B cell (primary cell): ENCODE data around the gene FEZ2. TPM values are rescaled to one million over a fixed set of nuclear protein-coding genes. Genes with fewer than 3 reads are reported as not detected.

Experiments used
- ATAC-seq: fragments of 200-7000 bp; cut with Tn5 transposase; one replicate; pipeline ENCODE4 v1.10.0; 2021; ENCODE audit warnings: low read depth, mild to moderate bottlenecking, moderate number of reproducible peaks, moderate library complexity
- CTCF ChIA-PET: fragments of 350-600 bp; sonication (Branson Sonifier 250); formaldehyde crosslinking; loops from one replicate; lab custom pipeline; 2021; ENCODE audit warnings: antibody characterized with exemption, inconsistent platforms; lab: Charles Lee
- POLR2A ChIA-PET: fragments of 350-600 bp; sonication (Branson Sonifier 250); formaldehyde crosslinking; loops from one replicate; lab custom pipeline; 2021; ENCODE audit warnings: antibody characterized with exemption; lab: Charles Lee
- DNase-seq: peaks from one replicate; pipeline ENCODE4 v3.0.0; 2013
- H2AFZ ChIP-seq: 2 replicates; pipeline ENCODE4 v1.6.1; 2012; ENCODE audit warnings: mild to moderate bottlenecking, low read depth, low read length; ENCODE audit not compliant: insufficient read depth, poor library complexity, severe bottlenecking
- H3K27ac ChIP-seq, 2 donors: 1 replicate in 1 of 2; 2 replicates in 1 of 2; pipeline ENCODE4 v1.5.1; 2012 to 2013; ENCODE audit warnings: low read length in 2 of 2, mild to moderate bottlenecking in 2 of 2, moderate library complexity in 1 of 2
- H3K27me3 ChIP-seq, 4 experiments: fragments of 200-600 bp in 1 of 4; sonication (generic) in 1 of 4; replicated peaks in 1 of 4; 1 replicate in 2 of 4; 2 replicates in 2 of 4; pipeline versions ENCODE4 v1.6.1 to v1.7.0; 2013 to 2016; ENCODE audit warnings: low read length in 3 of 4, mild to moderate bottlenecking in 2 of 4, mixed read lengths in 1 of 4, moderate library complexity in 1 of 4; ENCODE audit not compliant: insufficient read depth in 4 of 4, control insufficient read depth in 3 of 4; ENCODE audit errors: control extremely low read depth in 1 of 4
- H3K36me3 ChIP-seq, 2 experiments: replicated peaks in 1 of 2; 1 replicate in 1 of 2; 2 replicates in 1 of 2; pipeline versions ENCODE4 v1.6.1 to v1.7.1; 2013; ENCODE audit warnings: low read length in 1 of 2; ENCODE audit not compliant: insufficient read depth in 2 of 2, control insufficient read depth in 1 of 2; ENCODE audit errors: control extremely low read depth in 1 of 2, extremely low read depth in 1 of 2
- H3K4me1 ChIP-seq, 2 donors: fragments of 200-600 bp in 1 of 2; sonication (generic) in 1 of 2; 1 replicate in 1 of 2; 2 replicates in 1 of 2; pipeline versions ENCODE4 v1.5.1 to v1.6.1; 2013 to 2017; ENCODE audit warnings: low read length in 2 of 2; ENCODE audit not compliant: control insufficient read depth in 2 of 2, insufficient read depth in 2 of 2
- H3K4me2 ChIP-seq: replicated peaks from 2 replicates; pipeline ENCODE3; 2012; ENCODE audit warnings: mild to moderate bottlenecking, low read depth, low read length; ENCODE audit not compliant: poor library complexity, severe bottlenecking
- H3K4me3 ChIP-seq, 5 experiments: fragments of 200-600 bp in 1 of 5; sonication (generic) in 1 of 5; 1 replicate in 3 of 5; 2 replicates in 2 of 5; pipeline versions ENCODE4 v1.5.1 to v1.7.0; 2011 to 2016; ENCODE audit warnings: low read length in 4 of 5, mild to moderate bottlenecking in 4 of 5, low read depth in 2 of 5, control low read depth in 1 of 5, moderate library complexity in 1 of 5; ENCODE audit not compliant: insufficient read depth in 1 of 5; ENCODE audit errors: control extremely low read depth in 1 of 5, extremely low read depth in 1 of 5
- H3K79me2 ChIP-seq: fragments of 200-600 bp; sonication (generic); one replicate; pipeline ENCODE4 v1.6.0; 2016; ENCODE audit warnings: low read length; ENCODE audit not compliant: control insufficient read depth, insufficient read depth
- H3K9ac ChIP-seq: fragments of 200-600 bp; sonication (generic); 2 replicates; pipeline ENCODE4 v1.6.1; 2017; ENCODE audit warnings: mild to moderate bottlenecking, low read length, moderate library complexity
- H3K9me3 ChIP-seq, 3 donors: one replicate each; pipeline versions ENCODE4 v1.6.1 to v1.7.1; 2013; ENCODE audit warnings: low read length in 2 of 3; ENCODE audit not compliant: control insufficient read depth in 2 of 3, insufficient read depth in 1 of 3; ENCODE audit errors: control extremely low read depth in 1 of 3
- H4K20me1 ChIP-seq: 2 replicates; pipeline ENCODE4 v1.6.0; 2012; ENCODE audit warnings: mild to moderate bottlenecking, low read length; ENCODE audit not compliant: insufficient read depth, control insufficient read depth, poor library complexity, severe bottlenecking
- H3K27ac Mint-ChIP-seq: one replicate; pipeline ENCODE4 v1.8.0; 2021; ENCODE audit warnings: mixed read lengths
- H3K27me3 Mint-ChIP-seq: one replicate; pipeline ENCODE4 v1.8.0; 2021; ENCODE audit warnings: mixed read lengths
- H3K4me1 Mint-ChIP-seq: one replicate; pipeline ENCODE4 v1.8.0; 2021; ENCODE audit warnings: mixed read lengths
- H3K4me3 Mint-ChIP-seq: one replicate; pipeline ENCODE4 v1.8.0; 2021; ENCODE audit warnings: mixed read lengths
- H3K9me3 Mint-ChIP-seq: one replicate; pipeline ENCODE4 v1.8.0; 2022; ENCODE audit warnings: mixed read lengths; ENCODE audit not compliant: insufficient read depth
- EZH2 ChIP-seq: IDR thresholded peaks from 2 replicates; pipeline ENCODE4 v1.6.1; 2012; ENCODE audit warnings: borderline replicate concordance, low read depth, mild to moderate bottlenecking, moderate library complexity, low read length; ENCODE audit not compliant: insufficient read depth, poor library complexity, severe bottlenecking
- WGBS: methylation state at CpG from one replicate; pipeline ENCODE4 v1.1.5; 2013; ENCODE audit warnings: missing lambda C conversion rate; ENCODE audit not compliant: insufficient coverage; 5-methylcytosine and 5-hydroxymethylcytosine counted together
- intact Hi-C: fragments of 100-400 bp; cut with micrococcal nuclease; formaldehyde crosslinking; loops from one replicate; pipeline ENCODE4 v1.10.0; 2022
- polyA plus RNA-seq: library from polyadenylated mRNA; depleted of rRNA; stranded (reverse); fragments of >200 nt; gene quantifications from 2 replicates; pipeline ENCODE4 v1.2.3, GENCODE V29; 2012
- total RNA-seq, 2 donors: library from RNA; stranded (reverse); fragments of 120-200 nt in 1 of 2; gene quantifications; 1 replicate in 1 of 2; 2 replicates in 1 of 2; pipeline versions ENCODE4 v1.2.3 to v1.2.4, GENCODE V29; 2013 to 2022
- TF ChIP-seq, protein P1 (sequence below): fragments of 200-600 bp; IDR thresholded peaks from one replicate; pipeline ENCODE4 v1.8.0; 2022; ENCODE audit warnings: antibody characterized with exemption, mild to moderate bottlenecking

The FEZ2 gene
- total and polyA plus RNA-seq, 2 donors (not counting 1 experiment from before 2014, with no cell fraction given) = 6.2 to 32.7 TPM

DNA sequence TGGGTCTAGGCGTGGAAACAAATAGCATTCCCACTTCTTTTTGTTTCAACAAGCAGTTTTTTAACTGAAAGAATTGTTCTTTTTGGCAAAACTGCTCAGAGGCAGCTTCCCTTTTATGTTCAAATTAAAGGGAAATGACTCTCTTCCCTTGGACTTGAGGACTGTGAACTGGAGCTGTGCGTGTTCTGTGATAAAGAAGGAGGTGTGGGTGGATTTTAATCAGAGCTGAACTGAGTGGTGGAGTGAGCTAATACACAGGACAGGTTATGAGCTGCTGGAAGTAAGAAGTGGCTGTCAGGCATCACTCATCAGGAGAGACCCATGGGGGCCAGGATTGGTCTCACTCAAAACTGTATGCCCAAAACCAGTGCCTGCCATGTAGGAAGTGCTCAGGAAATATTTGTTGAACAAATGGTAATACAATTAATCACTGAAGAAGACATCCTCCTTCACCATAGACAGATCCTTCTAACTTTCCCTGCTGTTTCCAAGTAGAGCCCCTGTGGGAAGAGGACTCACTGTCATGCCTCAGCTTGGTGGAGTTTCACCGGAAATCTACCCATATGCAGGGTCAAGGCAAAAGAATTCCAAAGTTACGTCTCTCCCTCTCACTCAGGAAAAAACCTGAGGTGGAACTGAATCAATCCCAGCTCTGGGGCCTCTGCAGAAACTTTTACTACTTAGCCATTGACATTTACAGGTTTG lies 55.9 kb downstream of the FEZ2 start:
- no peaks in the 10 kb centered on the region for H3K9me3 Mint-ChIP-seq
- Histone ChIP-seq H3K27ac (no peak overlapping the region), H3K79me2 (no peaks in the 10 kb centered on the region), H3K4me3 (no peak overlapping the region), H3K27me3 (no peaks in the 10 kb centered on the region), H3K9ac (no peak overlapping the region), H2AFZ (no peak overlapping the region), H3K9me3 (no peaks in the 10 kb centered on the region), H3K4me2 (no peak overlapping the region), H3K36me3 (peaks cover 0 to 2% of the 10 kb centered on the region in 2 experiments), H3K4me1 (no peaks in the 10 kb centered on the region), H4K20me1 (no peaks in the 10 kb centered on the region)
- POLR2A ChIA-PET = no interaction called here
- DNase-seq (no peak), ATAC-seq (no peak)
- no peaks in the 10 kb centered on the region for H3K27me3 Mint-ChIP-seq
- WGBS = 92% methylated on average over 2 of the region's 4 CpGs
- CTCF ChIA-PET = no interaction called here
- intact Hi-C loops = no loop called here
- H3K4me3 Mint-ChIP-seq = no peak overlapping the region
- no peaks in the 10 kb centered on the region for H3K4me1 Mint-ChIP-seq
- no peak overlapping the region for H3K27ac Mint-ChIP-seq
- TF ChIP-seq, protein P1, sequence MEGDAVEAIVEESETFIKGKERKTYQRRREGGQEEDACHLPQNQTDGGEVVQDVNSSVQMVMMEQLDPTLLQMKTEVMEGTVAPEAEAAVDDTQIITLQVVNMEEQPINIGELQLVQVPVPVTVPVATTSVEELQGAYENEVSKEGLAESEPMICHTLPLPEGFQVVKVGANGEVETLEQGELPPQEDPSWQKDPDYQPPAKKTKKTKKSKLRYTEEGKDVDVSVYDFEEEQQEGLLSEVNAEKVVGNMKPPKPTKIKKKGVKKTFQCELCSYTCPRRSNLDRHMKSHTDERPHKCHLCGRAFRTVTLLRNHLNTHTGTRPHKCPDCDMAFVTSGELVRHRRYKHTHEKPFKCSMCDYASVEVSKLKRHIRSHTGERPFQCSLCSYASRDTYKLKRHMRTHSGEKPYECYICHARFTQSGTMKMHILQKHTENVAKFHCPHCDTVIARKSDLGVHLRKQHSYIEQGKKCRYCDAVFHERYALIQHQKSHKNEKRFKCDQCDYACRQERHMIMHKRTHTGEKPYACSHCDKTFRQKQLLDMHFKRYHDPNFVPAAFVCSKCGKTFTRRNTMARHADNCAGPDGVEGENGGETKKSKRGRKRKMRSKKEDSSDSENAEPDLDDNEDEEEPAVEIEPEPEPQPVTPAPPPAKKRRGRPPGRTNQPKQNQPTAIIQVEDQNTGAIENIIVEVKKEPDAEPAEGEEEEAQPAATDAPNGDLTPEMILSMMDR = no peak
- TF ChIP-seq EZH2 = no peak

DNA sequence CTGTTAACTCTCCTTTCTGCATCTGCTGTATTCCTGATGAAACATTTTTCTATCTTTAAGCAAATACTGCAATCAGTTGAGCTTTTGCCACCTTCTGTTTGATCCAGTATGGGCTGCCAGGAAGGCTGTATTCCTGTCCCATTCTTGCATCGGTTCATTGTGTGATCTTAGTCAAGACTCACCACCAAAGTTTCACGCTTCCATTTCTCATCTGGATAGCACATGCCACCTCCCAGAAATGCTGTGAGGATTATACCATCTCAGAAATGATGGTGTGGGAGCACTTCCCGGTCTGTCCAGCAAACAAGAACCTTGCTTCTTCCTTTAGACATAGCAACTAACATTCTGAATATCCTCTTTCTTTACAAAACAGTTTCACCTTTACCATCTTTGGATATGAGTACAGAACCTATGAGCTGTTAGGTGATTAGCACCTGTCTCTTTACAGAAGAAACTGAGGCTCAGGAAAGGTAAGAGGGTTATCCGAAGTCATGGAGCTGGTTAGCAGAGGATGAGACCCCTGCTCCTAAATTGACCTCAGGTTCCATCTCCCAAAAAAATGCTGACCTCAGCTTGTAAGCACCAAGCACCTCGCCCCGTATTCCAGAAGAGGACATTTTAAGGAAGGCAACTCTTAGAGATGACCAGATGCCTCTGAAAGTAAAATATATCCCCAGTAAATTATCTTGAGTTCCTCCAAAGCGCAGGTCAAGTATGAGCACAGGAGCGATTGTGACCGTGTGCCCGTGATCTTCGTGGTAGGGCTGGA lies 56.8 kb downstream of the FEZ2 start:
- Mint-ChIP-seq H3K4me1 (no peaks in the 10 kb centered on the region), H3K27ac (no peak overlapping the region), H3K4me3 (no peak overlapping the region), H3K9me3 (no peaks in the 10 kb centered on the region), H3K27me3 (no peaks in the 10 kb centered on the region)
- Histone ChIP-seq H3K27ac (no peak overlapping the region), H4K20me1 (no peaks in the 10 kb centered on the region), H3K9me3 (no peaks in the 10 kb centered on the region), H3K4me2 (no peak overlapping the region), H3K9ac (no peak overlapping the region), H3K79me2 (no peaks in the 10 kb centered on the region), H3K4me1 (no peaks in the 10 kb centered on the region), H3K4me3 (no peak overlapping the region), H3K36me3 (peaks cover 0 to 2% of the 10 kb centered on the region in 2 experiments), H2AFZ (no peak overlapping the region), H3K27me3 (no peaks in the 10 kb centered on the region)
- CTCF ChIA-PET = no interaction called here
- POLR2A ChIA-PET = no interaction called here
- intact Hi-C loops = no loop called here
- DNase-seq = no peak
- no peak for TF ChIP-seq EZH2
- TF ChIP-seq, protein P1 = no peak
- ATAC-seq = no peak
- WGBS = 83% methylated on average over 7 of the region's 11 CpGs
